Erythroblast (primary cell): ENCODE data around the gene PCDHB10.
A peak's percentile ranks its signal among the peaks of the same experiment; 100 is the strongest.
"Not testable (repeated sequence)": the region's sequence is repeated elsewhere in the genome, so short reads cannot be mapped to it uniquely, and the experiment has no call there.

Experiments
- DNase-seq, 2 experiments: peaks; one replicate each; lab custom pipeline; 2025; lab: John Stamatoyannopoulos, UW
- GATA1 ChIP-seq: IDR thresholded peaks from 2 replicates; pipeline ENCODE4 v1.6.1; 2011; ENCODE audit warnings: low read depth, mild to moderate bottlenecking, control low read depth, low read length, moderate library complexity
- POLR2A ChIP-seq: IDR thresholded peaks from 2 replicates; pipeline ENCODE4 v1.6.1; 2011; ENCODE audit warnings: mild to moderate bottlenecking, low read length

PCDHB10 gene

GRCh38 chr5:141192110-141192725 is at the start of gene PCDHB10:
PCDHB10 (plus strand) TSS chr5:141192353; CDS start chr5:141192553, 200 bp downstream.
- peak; percentile 1 to 40 for DNase-seq
- TF ChIP-seq POLR2A (no peak), GATA1 (no peak)

GRCh38 chr5:141149812-141150211 is 42.3 kb upstream of the PCDHB10 start, which contains the start of gene PCDHB6:
PCDHB6 (plus strand) TSS chr5:141150057; CDS start chr5:141150258, 201 bp downstream.
- TF ChIP-seq GATA1, result no peak
- no peak for DNase-seq

- TF ChIP-seq GATA1 (no peak), POLR2A (no peak)
- DNase-seq, result no peak
These were observed 41.7 kb upstream of the PCDHB10 start for GRCh38 chr5:141150224-141150992.

- TF ChIP-seq POLR2A (no peak), GATA1 (no peak)
- DNase-seq, result no peak
These were observed 41.2 kb upstream of the PCDHB10 start for GRCh38 chr5:141150993-141151325.

- DNase-seq, result not testable (repeated sequence)
These were observed 40.5 kb upstream of the PCDHB10 start for GRCh38 chr5:141151632-141152031.

GRCh38 chr5:141152096-141152495 is 40.1 kb upstream of the PCDHB10 start:
- DNase-seq, result not testable (repeated sequence)

- TF ChIP-seq GATA1 (no peak), POLR2A (no peak)
- no peak for DNase-seq
These were observed 36.4 kb upstream of the PCDHB10 start for GRCh38 chr5:141155540-141156374.

- DNase-seq, result not testable (repeated sequence)
These were observed 34.8 kb upstream of the PCDHB10 start for GRCh38 chr5:141157356-141157755.

- DNase-seq, result not testable (repeated sequence)
These were observed 34.3 kb upstream of the PCDHB10 start for GRCh38 chr5:141157901-141158300.

- DNase-seq, result peak in 1 of 2 experiments; percentile 23
- no peak for TF ChIP-seq POLR2A
- no peak for TF ChIP-seq GATA1
These were observed 19.6 kb upstream of the PCDHB10 start, which contains the start of gene PCDHB7 for GRCh38 chr5:141172381-141173204. PCDHB7 (plus strand) TSS chr5:141172644; CDS start chr5:141172836, 192 bp downstream.

GRCh38 chr5:141174291-141175104 is 17.7 kb upstream of the PCDHB10 start:
- DNase-seq, result not testable (repeated sequence)

GRCh38 chr5:141175933-141176332 is 16.2 kb upstream of the PCDHB10 start:
- DNase-seq, result no peak

GRCh38 chr5:141177577-141178191 is 14.5 kb upstream of the PCDHB10 start, which contains the start of gene PCDHB8:
PCDHB8 (plus strand) TSS chr5:141177790; CDS start chr5:141178035, 245 bp downstream.
- not testable (repeated sequence) for DNase-seq

More at GRCh38 chr5:141175933-141176332, 16.2 kb upstream of the PCDHB10 start:
- TF ChIP-seq POLR2A, result no peak

- DNase-seq, result not testable (repeated sequence)
These were observed 12.8 kb upstream of the PCDHB10 start for GRCh38 chr5:141179371-141179770.

- not testable (repeated sequence) for DNase-seq
These were observed 12.3 kb upstream of the PCDHB10 start for GRCh38 chr5:141179876-141180275.
